GM23338 (cell line): Measurements from ENCODE around the gene TAF3. TPM values are rescaled to one million over a fixed set of nuclear protein-coding genes. Genes with fewer than 3 reads are reported as not detected.

Experiments
- ATAC-seq: fragments of 200-7000 bp; cut with Tn5 transposase; 3 replicates; pipeline ENCODE4 v1.9.1; 2020
- DNase-seq: peaks from one replicate; pipeline ENCODE4 v3.0.0-alpha.2; 2015; ENCODE audit warnings: low spot score
- H2AFZ ChIP-seq: fragments of 200-600 bp; sonication (generic); 2 replicates; pipeline ENCODE4 v1.8.0; 2016; ENCODE audit warnings: antibody characterized with exemption, mild to moderate bottlenecking, moderate library complexity
- H3F3A ChIP-seq: fragments of 200-600 bp; sonication (generic); replicated peaks from 2 replicates; pipeline ENCODE4 v1.8.0; 2017; ENCODE audit warnings: antibody characterized with exemption, mixed run types, low read depth
- H3K27ac ChIP-seq: fragments of 200-600 bp; sonication (generic); 2 replicates; pipeline ENCODE4 v1.6.1; 2016; ENCODE audit warnings: low read depth
- H3K27me3 ChIP-seq: fragments of 200-600 bp; sonication (generic); 2 replicates; pipeline ENCODE4 v1.8.0; 2016; ENCODE audit warnings: mild to moderate bottlenecking, mixed run types, moderate library complexity; ENCODE audit not compliant: insufficient read depth
- H3K36me3 ChIP-seq: fragments of 200-600 bp; sonication (generic); 2 replicates; pipeline ENCODE4 v1.8.0; 2016; ENCODE audit warnings: mild to moderate bottlenecking; ENCODE audit not compliant: insufficient read depth
- H3K4me1 ChIP-seq: fragments of 200-600 bp; sonication (generic); 2 replicates; pipeline ENCODE4 v1.8.0; 2016; ENCODE audit warnings: mild to moderate bottlenecking, moderate library complexity; ENCODE audit not compliant: insufficient read depth
- H3K4me2 ChIP-seq: fragments of 200-600 bp; sonication (generic); 2 replicates; pipeline ENCODE4 v1.7.1; 2017; ENCODE audit warnings: mixed run types
- H3K4me3 ChIP-seq: fragments of 200-600 bp; sonication (generic); 2 replicates; pipeline ENCODE4 v1.6.1; 2016; ENCODE audit warnings: mixed run types
- H3K79me2 ChIP-seq: fragments of 200-600 bp; sonication (generic); replicated peaks from 2 replicates; pipeline ENCODE4 v1.8.0; 2017; ENCODE audit warnings: mild to moderate bottlenecking; ENCODE audit not compliant: insufficient read depth
- H3K9me2 ChIP-seq: fragments of 200-600 bp; sonication (generic); 2 replicates; pipeline ENCODE4 v1.8.0; 2017; ENCODE audit not compliant: insufficient read depth
- H4K20me1 ChIP-seq: fragments of 200-600 bp; sonication (generic); replicated peaks from 2 replicates; pipeline ENCODE4 v1.8.0; 2017; ENCODE audit warnings: mild to moderate bottlenecking; ENCODE audit not compliant: insufficient read depth
- H3K27ac Mint-ChIP-seq: 2 replicates; pipeline ENCODE4 v1.8.0; 2020; ENCODE audit warnings: inconsistent platforms, mild to moderate bottlenecking, moderate library complexity, mixed read lengths
- H3K27me3 Mint-ChIP-seq: 3 replicates; pipeline ENCODE4 v1.8.0; 2022; ENCODE audit warnings: low read depth, mild to moderate bottlenecking, moderate library complexity, mixed read lengths, inconsistent platforms; ENCODE audit not compliant: insufficient read depth, poor library complexity
- H3K36me3 Mint-ChIP-seq: 3 replicates; pipeline ENCODE4 v1.8.0; 2021; ENCODE audit warnings: low read depth, mild to moderate bottlenecking, inconsistent platforms, moderate library complexity, mixed read lengths
- H3K4me1 Mint-ChIP-seq: 3 replicates; pipeline ENCODE4 v1.8.0; 2020; ENCODE audit warnings: mild to moderate bottlenecking, inconsistent platforms, mixed read lengths
- H3K4me3 Mint-ChIP-seq: 3 replicates; pipeline ENCODE4 v1.8.0; 2021; ENCODE audit warnings: moderate library complexity, mild to moderate bottlenecking, inconsistent platforms, mixed read lengths
- H3K9me3 Mint-ChIP-seq: 3 replicates; pipeline ENCODE4 v1.8.0; 2020; ENCODE audit warnings: moderate library complexity, mild to moderate bottlenecking, inconsistent platforms, mixed read lengths
- CREB1 ChIP-seq: fragments of 250-450 bp; sonication (Bioruptor Pico); IDR thresholded peaks from 2 replicates; pipeline ENCODE4 v1.5.0; 2020; ENCODE audit warnings: low read depth, mild to moderate bottlenecking, moderate library complexity
- EZH2phosphoT487 ChIP-seq: fragments of 200-600 bp; sonication (generic); IDR thresholded peaks from one replicate; pipeline ENCODE4 v1.8.1; 2018; ENCODE audit warnings: antibody characterized with exemption; ENCODE audit not compliant: unreplicated experiment
- NANOG ChIP-seq: IDR thresholded peaks from 2 replicates; pipeline ENCODE4 v1.6.1; 2016; ENCODE audit warnings: antibody characterized with exemption, borderline replicate concordance
- ZNF114 ChIP-seq: fragments of 250-450 bp; sonication (Bioruptor Pico); IDR thresholded peaks from 2 replicates; pipeline ENCODE4 v1.5.0; 2020; ENCODE audit warnings: mild to moderate bottlenecking, moderate library complexity
- polyA plus RNA-seq: library from polyadenylated mRNA; unstranded; fragments of >200 nt; fragmentation: Nextera tagmentation; extraction: Ambion mirVana; gene quantifications from 2 replicates; pipeline ENCODE4 v1.2.1, GENCODE V29; 2016
- total RNA-seq: library from RNA; depleted of rRNA; stranded (reverse); fragments of >200 nt; shearing (Covaris generic); gene quantifications from 2 replicates; pipeline ENCODE4 v1.2.3, GENCODE V29; 2014
- TF ChIP-seq, protein P1 (sequence below), 2 experiments: fragments of 200-600 bp in 1 of 2; sonication (generic) in 1 of 2; conservative IDR thresholded peaks; 2 replicates each; pipeline versions ENCODE4 v1.5.1 to v1.6.1; 2016 to 2017; ENCODE audit warnings: antibody characterized with exemption in 2 of 2, low read depth in 2 of 2, mild to moderate bottlenecking in 2 of 2, moderate library complexity in 1 of 2
- TF ChIP-seq, protein P2 (sequence below): fragments of 250-450 bp; sonication (Bioruptor Pico); IDR thresholded peaks from 2 replicates; pipeline ENCODE4 v1.5.0; 2020; ENCODE audit warnings: mild to moderate bottlenecking, moderate library complexity
- TF ChIP-seq, protein P3 (sequence below): IDR thresholded peaks from one replicate; pipeline ENCODE4 v1.6.1; 2018; ENCODE audit warnings: antibody characterized with exemption; ENCODE audit not compliant: unreplicated experiment

Gene TAF3
- total and polyA plus RNA-seq, 2 experiments from 2014 or later: 6.4 to 15.2 TPM

DNA sequence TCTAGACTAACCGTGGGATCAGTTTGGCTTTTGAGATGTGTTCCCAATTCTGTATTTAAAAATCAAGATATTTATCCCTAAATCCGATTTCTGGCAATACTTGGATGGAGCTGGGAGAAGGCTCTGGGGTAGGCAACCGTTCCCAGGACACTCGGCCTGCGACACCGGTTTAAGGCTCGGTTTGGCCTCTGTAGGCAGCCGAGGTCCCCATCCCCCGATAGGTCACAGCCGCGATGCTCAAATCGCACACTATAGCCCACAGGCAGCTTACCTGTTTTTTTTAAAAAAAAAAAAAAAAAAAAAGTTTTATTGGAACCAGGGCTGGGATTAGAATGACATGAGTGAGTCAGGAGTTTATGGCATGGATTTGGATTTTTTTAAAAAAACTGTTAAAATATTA, 729 bp upstream of the TAF3 start:
- Histone ChIP-seq H2AFZ (peak overlapping the region; percentile 91), H3K27ac (peak overlapping the region; percentile 53; the same call in 1 of the 2 replicates), H3K9me2 (no peaks in the 10 kb centered on the region), H3K4me2 (peak overlapping the region; percentile 78), H3F3A (no peaks in the 10 kb centered on the region), H3K4me3 (peak overlapping the region; percentile 76), H3K79me2 (peaks cover 41% of the 10 kb centered on the region), H4K20me1 (peaks cover 11% of the 10 kb centered on the region), H3K27me3 (no peaks in the 10 kb centered on the region), H3K4me1 (peaks cover 14% of the 10 kb centered on the region; the same call in 1 of the 2 replicates), H3K36me3 (no peaks in the 10 kb centered on the region)
- peak; percentile 68 for DNase-seq
- Mint-ChIP-seq H3K36me3 (peaks cover 4% of the 10 kb centered on the region; the same call in 1 of the 3 replicates), H3K27me3 (peaks cover 15% of the 10 kb centered on the region), H3K4me3 (peak overlapping the region; percentile 92), H3K27ac (peak overlapping the region; percentile 96), H3K9me3 (no peaks in the 10 kb centered on the region), H3K4me1 (peaks cover 19% of the 10 kb centered on the region)
- TF ChIP-seq, protein P1, sequence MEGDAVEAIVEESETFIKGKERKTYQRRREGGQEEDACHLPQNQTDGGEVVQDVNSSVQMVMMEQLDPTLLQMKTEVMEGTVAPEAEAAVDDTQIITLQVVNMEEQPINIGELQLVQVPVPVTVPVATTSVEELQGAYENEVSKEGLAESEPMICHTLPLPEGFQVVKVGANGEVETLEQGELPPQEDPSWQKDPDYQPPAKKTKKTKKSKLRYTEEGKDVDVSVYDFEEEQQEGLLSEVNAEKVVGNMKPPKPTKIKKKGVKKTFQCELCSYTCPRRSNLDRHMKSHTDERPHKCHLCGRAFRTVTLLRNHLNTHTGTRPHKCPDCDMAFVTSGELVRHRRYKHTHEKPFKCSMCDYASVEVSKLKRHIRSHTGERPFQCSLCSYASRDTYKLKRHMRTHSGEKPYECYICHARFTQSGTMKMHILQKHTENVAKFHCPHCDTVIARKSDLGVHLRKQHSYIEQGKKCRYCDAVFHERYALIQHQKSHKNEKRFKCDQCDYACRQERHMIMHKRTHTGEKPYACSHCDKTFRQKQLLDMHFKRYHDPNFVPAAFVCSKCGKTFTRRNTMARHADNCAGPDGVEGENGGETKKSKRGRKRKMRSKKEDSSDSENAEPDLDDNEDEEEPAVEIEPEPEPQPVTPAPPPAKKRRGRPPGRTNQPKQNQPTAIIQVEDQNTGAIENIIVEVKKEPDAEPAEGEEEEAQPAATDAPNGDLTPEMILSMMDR (conservative IDR thresholded peaks at IDR 0.05; ENCODE audit: low read depth in 2 of 2): no peak
- TF ChIP-seq NANOG (no peak), ZNF114 (CRISPR knock-in tag) (no peak)
- ATAC-seq: peak; percentile 60

DNA sequence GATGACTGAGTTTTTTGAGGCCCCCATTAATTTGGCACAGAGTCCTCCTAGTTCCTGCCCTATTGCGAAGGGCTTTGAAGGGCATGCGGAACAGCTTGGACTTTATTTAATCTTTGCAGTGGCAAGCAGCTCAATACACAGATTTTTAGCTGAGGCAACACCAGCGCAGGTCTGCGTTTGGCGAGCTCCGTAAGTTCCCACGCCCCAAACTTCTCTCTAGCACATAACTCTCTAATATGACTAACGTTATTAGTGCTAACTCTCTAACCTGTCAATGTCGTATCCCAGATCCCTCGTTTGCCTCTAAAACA, 366 bp upstream of the TAF3 start:
- Histone ChIP-seq H2AFZ (peak overlapping the region; percentile 91), H3K27me3 (no peaks in the 10 kb centered on the region), H4K20me1 (peaks cover 13% of the 10 kb centered on the region), H3K4me2 (peak overlapping the region; percentile 78), H3K4me3 (peak overlapping the region; percentile 76), H3F3A (no peaks in the 10 kb centered on the region), H3K9me2 (no peaks in the 10 kb centered on the region), H3K27ac (peak overlapping the region; percentile 53; the same call in 1 of the 2 replicates), H3K4me1 (peaks cover 14% of the 10 kb centered on the region; the same call in 1 of the 2 replicates), H3K79me2 (peaks cover 44% of the 10 kb centered on the region), H3K36me3 (no peaks in the 10 kb centered on the region)
- peaks cover 4% of the 10 kb centered on the region; the same call in 1 of the 3 replicates for H3K36me3 Mint-ChIP-seq
- H3K4me1 Mint-ChIP-seq: peaks cover 19% of the 10 kb centered on the region
- H3K4me3 Mint-ChIP-seq: peak overlapping the region; percentile 92
- peaks cover 15% of the 10 kb centered on the region for H3K27me3 Mint-ChIP-seq
- DNase-seq: no peak
- peak; percentile 11 for ATAC-seq
- H3K9me3 Mint-ChIP-seq: no peaks in the 10 kb centered on the region
- peak overlapping the region; percentile 96 for H3K27ac Mint-ChIP-seq
- TF ChIP-seq, protein P2, sequence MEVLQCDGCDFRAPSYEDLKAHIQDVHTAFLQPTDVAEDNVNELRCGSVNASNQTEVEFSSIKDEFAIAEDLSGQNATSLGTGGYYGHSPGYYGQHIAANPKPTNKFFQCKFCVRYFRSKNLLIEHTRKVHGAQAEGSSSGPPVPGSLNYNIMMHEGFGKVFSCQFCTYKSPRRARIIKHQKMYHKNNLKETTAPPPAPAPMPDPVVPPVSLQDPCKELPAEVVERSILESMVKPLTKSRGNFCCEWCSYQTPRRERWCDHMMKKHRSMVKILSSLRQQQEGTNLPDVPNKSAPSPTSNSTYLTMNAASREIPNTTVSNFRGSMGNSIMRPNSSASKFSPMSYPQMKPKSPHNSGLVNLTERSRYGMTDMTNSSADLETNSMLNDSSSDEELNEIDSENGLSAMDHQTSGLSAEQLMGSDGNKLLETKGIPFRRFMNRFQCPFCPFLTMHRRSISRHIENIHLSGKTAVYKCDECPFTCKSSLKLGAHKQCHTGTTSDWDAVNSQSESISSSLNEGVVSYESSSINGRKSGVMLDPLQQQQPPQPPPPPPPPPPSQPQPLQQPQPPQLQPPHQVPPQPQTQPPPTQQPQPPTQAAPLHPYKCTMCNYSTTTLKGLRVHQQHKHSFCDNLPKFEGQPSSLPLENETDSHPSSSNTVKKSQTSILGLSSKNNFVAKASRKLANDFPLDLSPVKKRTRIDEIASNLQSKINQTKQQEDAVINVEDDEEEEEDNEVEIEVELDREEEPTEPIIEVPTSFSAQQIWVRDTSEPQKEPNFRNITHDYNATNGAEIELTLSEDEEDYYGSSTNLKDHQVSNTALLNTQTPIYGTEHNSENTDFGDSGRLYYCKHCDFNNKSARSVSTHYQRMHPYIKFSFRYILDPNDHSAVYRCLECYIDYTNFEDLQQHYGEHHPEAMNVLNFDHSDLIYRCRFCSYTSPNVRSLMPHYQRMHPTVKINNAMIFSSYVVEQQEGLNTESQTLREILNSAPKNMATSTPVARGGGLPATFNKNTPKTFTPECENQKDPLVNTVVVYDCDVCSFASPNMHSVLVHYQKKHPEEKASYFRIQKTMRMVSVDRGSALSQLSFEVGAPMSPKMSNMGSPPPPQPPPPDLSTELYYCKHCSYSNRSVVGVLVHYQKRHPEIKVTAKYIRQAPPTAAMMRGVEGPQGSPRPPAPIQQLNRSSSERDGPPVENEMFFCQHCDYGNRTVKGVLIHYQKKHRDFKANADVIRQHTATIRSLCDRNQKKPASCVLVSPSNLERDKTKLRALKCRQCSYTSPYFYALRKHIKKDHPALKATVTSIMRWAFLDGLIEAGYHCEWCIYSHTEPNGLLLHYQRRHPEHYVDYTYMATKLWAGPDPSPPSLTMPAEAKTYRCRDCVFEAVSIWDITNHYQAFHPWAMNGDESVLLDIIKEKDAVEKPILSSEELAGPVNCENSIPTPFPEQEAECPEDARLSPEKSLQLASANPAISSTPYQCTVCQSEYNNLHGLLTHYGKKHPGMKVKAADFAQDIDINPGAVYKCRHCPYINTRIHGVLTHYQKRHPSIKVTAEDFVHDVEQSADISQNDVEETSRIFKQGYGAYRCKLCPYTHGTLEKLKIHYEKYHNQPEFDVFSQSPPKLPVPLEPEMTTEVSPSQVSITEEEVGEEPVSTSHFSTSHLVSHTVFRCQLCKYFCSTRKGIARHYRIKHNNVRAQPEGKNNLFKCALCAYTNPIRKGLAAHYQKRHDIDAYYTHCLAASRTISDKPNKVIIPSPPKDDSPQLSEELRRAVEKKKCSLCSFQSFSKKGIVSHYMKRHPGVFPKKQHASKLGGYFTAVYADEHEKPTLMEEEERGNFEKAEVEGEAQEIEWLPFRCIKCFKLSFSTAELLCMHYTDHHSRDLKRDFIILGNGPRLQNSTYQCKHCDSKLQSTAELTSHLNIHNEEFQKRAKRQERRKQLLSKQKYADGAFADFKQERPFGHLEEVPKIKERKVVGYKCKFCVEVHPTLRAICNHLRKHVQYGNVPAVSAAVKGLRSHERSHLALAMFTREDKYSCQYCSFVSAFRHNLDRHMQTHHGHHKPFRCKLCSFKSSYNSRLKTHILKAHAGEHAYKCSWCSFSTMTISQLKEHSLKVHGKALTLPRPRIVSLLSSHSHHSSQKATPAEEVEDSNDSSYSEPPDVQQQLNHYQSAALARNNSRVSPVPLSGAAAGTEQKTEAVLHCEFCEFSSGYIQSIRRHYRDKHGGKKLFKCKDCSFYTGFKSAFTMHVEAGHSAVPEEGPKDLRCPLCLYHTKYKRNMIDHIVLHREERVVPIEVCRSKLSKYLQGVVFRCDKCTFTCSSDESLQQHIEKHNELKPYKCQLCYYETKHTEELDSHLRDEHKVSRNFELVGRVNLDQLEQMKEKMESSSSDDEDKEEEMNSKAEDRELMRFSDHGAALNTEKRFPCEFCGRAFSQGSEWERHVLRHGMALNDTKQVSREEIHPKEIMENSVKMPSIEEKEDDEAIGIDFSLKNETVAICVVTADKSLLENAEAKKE (CRISPR knock-in tag): no peak
- no peak for TF ChIP-seq CREB1 (CRISPR knock-in tag)
- TF ChIP-seq, protein P1 (conservative IDR thresholded peaks at IDR 0.05; ENCODE audit: low read depth in 2 of 2): no peak
- TF ChIP-seq, protein P3, sequence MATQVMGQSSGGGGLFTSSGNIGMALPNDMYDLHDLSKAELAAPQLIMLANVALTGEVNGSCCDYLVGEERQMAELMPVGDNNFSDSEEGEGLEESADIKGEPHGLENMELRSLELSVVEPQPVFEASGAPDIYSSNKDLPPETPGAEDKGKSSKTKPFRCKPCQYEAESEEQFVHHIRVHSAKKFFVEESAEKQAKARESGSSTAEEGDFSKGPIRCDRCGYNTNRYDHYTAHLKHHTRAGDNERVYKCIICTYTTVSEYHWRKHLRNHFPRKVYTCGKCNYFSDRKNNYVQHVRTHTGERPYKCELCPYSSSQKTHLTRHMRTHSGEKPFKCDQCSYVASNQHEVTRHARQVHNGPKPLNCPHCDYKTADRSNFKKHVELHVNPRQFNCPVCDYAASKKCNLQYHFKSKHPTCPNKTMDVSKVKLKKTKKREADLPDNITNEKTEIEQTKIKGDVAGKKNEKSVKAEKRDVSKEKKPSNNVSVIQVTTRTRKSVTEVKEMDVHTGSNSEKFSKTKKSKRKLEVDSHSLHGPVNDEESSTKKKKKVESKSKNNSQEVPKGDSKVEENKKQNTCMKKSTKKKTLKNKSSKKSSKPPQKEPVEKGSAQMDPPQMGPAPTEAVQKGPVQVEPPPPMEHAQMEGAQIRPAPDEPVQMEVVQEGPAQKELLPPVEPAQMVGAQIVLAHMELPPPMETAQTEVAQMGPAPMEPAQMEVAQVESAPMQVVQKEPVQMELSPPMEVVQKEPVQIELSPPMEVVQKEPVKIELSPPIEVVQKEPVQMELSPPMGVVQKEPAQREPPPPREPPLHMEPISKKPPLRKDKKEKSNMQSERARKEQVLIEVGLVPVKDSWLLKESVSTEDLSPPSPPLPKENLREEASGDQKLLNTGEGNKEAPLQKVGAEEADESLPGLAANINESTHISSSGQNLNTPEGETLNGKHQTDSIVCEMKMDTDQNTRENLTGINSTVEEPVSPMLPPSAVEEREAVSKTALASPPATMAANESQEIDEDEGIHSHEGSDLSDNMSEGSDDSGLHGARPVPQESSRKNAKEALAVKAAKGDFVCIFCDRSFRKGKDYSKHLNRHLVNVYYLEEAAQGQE: no peak
- TF ChIP-seq EZH2phosphoT487: no peak
